Esophagus squamous epithelium (tissue), 5 donors: ENCODE results near the gene CFAP20. TPM values are rescaled to one million over a fixed set of nuclear protein-coding genes. Genes with fewer than 3 reads are reported as not detected.

Source experiments
- DNase-seq: peaks from one replicate; lab custom pipeline; 2025; lab: John Stamatoyannopoulos, UW
- H3K27ac ChIP-seq, 4 donors: fragments of 200-600 bp; sonication (generic); one replicate each; pipeline ENCODE4 v1.5.1; 2016 to 2019; ENCODE audit warnings: mild to moderate bottlenecking in 1 of 4
- H3K27me3 ChIP-seq, 4 donors: fragments of 200-600 bp; sonication (generic); 1 replicate in 3 of 4; 2 replicates in 1 of 4; pipeline versions ENCODE4 v1.5.1 to v1.6.0; 2017 to 2021; ENCODE audit warnings: antibody characterized with exemption in 1 of 4
- H3K36me3 ChIP-seq, 3 donors: fragments of 200-600 bp; sonication (generic); one replicate each; pipeline ENCODE4 v1.5.1; 2016 to 2019
- H3K4me1 ChIP-seq, 3 donors: fragments of 200-600 bp; sonication (generic); one replicate each; pipeline ENCODE4 v1.5.1; 2017 to 2019
- H3K4me3 ChIP-seq, 4 donors: fragments of 200-600 bp; sonication (generic); 1 replicate in 3 of 4; 2 replicates in 1 of 4; pipeline ENCODE4 v1.5.1; 2016 to 2019; ENCODE audit warnings: mild to moderate bottlenecking in 2 of 4, moderate library complexity in 1 of 4
- H3K9me3 ChIP-seq, 3 donors: fragments of 200-600 bp; sonication (generic); one replicate each; pipeline ENCODE4 v1.5.1; 2016 to 2019
- CTCF ChIP-seq, 6 experiments: fragments of 450-650 bp in 4 of 6; fragments of 200-600 bp in 2 of 6; sonication (generic) in 2 of 6; IDR thresholded peaks; one replicate each; pipeline ENCODE4 v1.5.1; 2016 to 2019; ENCODE audit warnings: antibody characterized with exemption in 6 of 6, mild to moderate bottlenecking in 4 of 6, moderate library complexity in 4 of 6
- POLR2A ChIP-seq, 4 donors: fragments of 450-650 bp; IDR thresholded peaks; one replicate each; pipeline ENCODE4 v1.6.1; 2017; ENCODE audit warnings: antibody characterized with exemption in 4 of 4, mild to moderate bottlenecking in 4 of 4, moderate library complexity in 3 of 4
- WGBS, 2 donors: methylation state at CpG; one replicate each; pipeline ENCODE4 v1.1.5; 2018; 5-methylcytosine and 5-hydroxymethylcytosine counted together
- intact Hi-C: fragments of 100-400 bp; cut with DNase I; formaldehyde crosslinking; loops from one replicate; pipeline ENCODE4 v1.15.0; 2022
- total RNA-seq, 4 donors: library from RNA; depleted of rRNA; stranded (reverse); fragments of >200 nt; gene quantifications; one replicate each; pipeline ENCODE4 v1.1.0, GENCODE V29; 2016
- donor health status: DM: yes; HTN: yes; CAD: no.

CFAP20 gene
- total RNA-seq, 4 donors from 2014 or later: 26.9 to 33.6 (median 32.0) TPM

GRCh38 chr16:58109330-58109729, 19.9 kb downstream of the CFAP20 start:
- no peaks in the 10 kb centered on the region for H3K9me3 ChIP-seq
- intact Hi-C loops: no loop called here
- 73 to 84% methylated on average over 7 to 8 of the region's 8 CpGs for WGBS, 2 donors
- no peaks in the 10 kb centered on the region for H3K4me1 ChIP-seq
- no peak for TF ChIP-seq CTCF (IDR thresholded peaks at IDR 0.05)
- no peak for TF ChIP-seq POLR2A (IDR thresholded peaks at IDR 0.05)
- H3K36me3 ChIP-seq: peaks cover 8 to 23% (median 11%) of the 10 kb centered on the region in 3 donors
- no peak for DNase-seq
- H3K27me3 ChIP-seq: no peaks in the 10 kb centered on the region
- H3K4me3 ChIP-seq: no peak overlapping the region
- no peak overlapping the region for H3K27ac ChIP-seq

GRCh38 chr16:58107709-58108108, 21.5 kb downstream of the CFAP20 start:
- no peak for DNase-seq
- Histone ChIP-seq H3K4me1 (no peaks in the 10 kb centered on the region), H3K4me3 (no peak overlapping the region), H3K36me3 (peaks cover 0 to 7% (median 0%) of the 10 kb centered on the region in 3 donors), H3K27ac (no peak overlapping the region), H3K27me3 (no peaks in the 10 kb centered on the region), H3K9me3 (no peaks in the 10 kb centered on the region)
- intact Hi-C loops: no loop called here
- TF ChIP-seq POLR2A (IDR thresholded peaks at IDR 0.05) (no peak), CTCF (IDR thresholded peaks at IDR 0.05) (no peak)
- WGBS, 2 donors: 81 to 92% methylated on average over 2 of the region's 2 CpGs

GRCh38 chr16:58107228-58107627, 22.0 kb downstream of the CFAP20 start:
- Histone ChIP-seq H3K4me3 (no peak overlapping the region), H3K27me3 (no peaks in the 10 kb centered on the region), H3K27ac (no peak overlapping the region), H3K9me3 (no peaks in the 10 kb centered on the region), H3K36me3 (peaks cover 0 to 2% (median 0%) of the 10 kb centered on the region in 3 donors), H3K4me1 (no peaks in the 10 kb centered on the region)
- no peak for DNase-seq
- 37 to 51% methylated on average over 2 of the region's 2 CpGs for WGBS, 2 donors
- TF ChIP-seq CTCF (IDR thresholded peaks at IDR 0.05) (no peak), POLR2A (IDR thresholded peaks at IDR 0.05) (no peak)
- intact Hi-C loops: no loop called here

GRCh38 chr16:58105631-58106030, 23.6 kb downstream of the CFAP20 start:
- TF ChIP-seq CTCF (IDR thresholded peaks at IDR 0.05) (no peak), POLR2A (IDR thresholded peaks at IDR 0.05) (no peak)
- intact Hi-C loops: no loop called here
- Histone ChIP-seq H3K27me3 (no peaks in the 10 kb centered on the region), H3K9me3 (no peaks in the 10 kb centered on the region), H3K27ac (no peak overlapping the region), H3K4me1 (no peaks in the 10 kb centered on the region), H3K36me3 (no peaks in the 10 kb centered on the region), H3K4me3 (no peak overlapping the region)
- 0 to 8% methylated on average over 1 of the region's 1 CpG for WGBS, 2 donors
- DNase-seq: no peak

- no peak for DNase-seq
- intact Hi-C loops: no loop called here
- no peaks in the 10 kb centered on the region for H3K9me3 ChIP-seq
- no peaks in the 10 kb centered on the region for H3K4me1 ChIP-seq
- no peak for TF ChIP-seq POLR2A (IDR thresholded peaks at IDR 0.05)
- no peak for TF ChIP-seq CTCF (IDR thresholded peaks at IDR 0.05)
- no peaks in the 10 kb centered on the region for H3K27me3 ChIP-seq
- no peak overlapping the region for H3K27ac ChIP-seq
- 80 to 86% methylated on average over 11 to 15 of the region's 15 CpGs for WGBS, 2 donors
- H3K36me3 ChIP-seq: no peaks in the 10 kb centered on the region
- H3K4me3 ChIP-seq: no peak overlapping the region
Observed at GRCh38 chr16:58102665-58103392, 26.4 kb downstream of the CFAP20 start.
